VCaP (cell line): ENCODE data around the gene SNTA1.

ENCODE experiments used
- H3K27ac ChIP-seq: fragments of 450-650 bp; 2 replicates; pipeline ENCODE4 v1.5.1; 2017
- TF ChIP-seq, protein P1 (sequence below): fragments of 450-650 bp; conservative IDR thresholded peaks from 2 replicates; pipeline ENCODE4 v1.5.1; 2017; ENCODE audit warnings: mild to moderate bottlenecking, moderate library complexity

Gene SNTA1

DNA sequence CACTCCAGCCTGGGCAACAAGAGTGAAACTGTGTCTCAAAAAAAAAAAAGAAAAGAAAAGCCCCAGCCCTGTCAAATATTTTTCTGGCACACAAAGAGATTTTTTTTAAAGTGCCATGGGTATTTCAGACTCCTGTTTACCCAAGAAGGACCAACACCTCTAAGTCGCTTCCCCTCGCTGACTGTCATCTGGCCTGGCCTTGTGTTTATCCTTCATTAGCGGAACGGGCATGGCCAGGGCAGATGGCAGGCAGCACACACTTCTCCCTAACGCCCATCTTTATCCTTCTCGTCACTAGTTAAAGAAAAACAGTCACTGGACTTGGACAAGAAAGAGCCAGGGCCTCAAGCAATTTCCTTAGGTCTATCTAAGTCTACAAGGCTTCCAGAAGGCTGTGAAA is 39.0 kb upstream of the SNTA1 start:
- TF ChIP-seq, protein P1, sequence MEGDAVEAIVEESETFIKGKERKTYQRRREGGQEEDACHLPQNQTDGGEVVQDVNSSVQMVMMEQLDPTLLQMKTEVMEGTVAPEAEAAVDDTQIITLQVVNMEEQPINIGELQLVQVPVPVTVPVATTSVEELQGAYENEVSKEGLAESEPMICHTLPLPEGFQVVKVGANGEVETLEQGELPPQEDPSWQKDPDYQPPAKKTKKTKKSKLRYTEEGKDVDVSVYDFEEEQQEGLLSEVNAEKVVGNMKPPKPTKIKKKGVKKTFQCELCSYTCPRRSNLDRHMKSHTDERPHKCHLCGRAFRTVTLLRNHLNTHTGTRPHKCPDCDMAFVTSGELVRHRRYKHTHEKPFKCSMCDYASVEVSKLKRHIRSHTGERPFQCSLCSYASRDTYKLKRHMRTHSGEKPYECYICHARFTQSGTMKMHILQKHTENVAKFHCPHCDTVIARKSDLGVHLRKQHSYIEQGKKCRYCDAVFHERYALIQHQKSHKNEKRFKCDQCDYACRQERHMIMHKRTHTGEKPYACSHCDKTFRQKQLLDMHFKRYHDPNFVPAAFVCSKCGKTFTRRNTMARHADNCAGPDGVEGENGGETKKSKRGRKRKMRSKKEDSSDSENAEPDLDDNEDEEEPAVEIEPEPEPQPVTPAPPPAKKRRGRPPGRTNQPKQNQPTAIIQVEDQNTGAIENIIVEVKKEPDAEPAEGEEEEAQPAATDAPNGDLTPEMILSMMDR: no peak

DNA sequence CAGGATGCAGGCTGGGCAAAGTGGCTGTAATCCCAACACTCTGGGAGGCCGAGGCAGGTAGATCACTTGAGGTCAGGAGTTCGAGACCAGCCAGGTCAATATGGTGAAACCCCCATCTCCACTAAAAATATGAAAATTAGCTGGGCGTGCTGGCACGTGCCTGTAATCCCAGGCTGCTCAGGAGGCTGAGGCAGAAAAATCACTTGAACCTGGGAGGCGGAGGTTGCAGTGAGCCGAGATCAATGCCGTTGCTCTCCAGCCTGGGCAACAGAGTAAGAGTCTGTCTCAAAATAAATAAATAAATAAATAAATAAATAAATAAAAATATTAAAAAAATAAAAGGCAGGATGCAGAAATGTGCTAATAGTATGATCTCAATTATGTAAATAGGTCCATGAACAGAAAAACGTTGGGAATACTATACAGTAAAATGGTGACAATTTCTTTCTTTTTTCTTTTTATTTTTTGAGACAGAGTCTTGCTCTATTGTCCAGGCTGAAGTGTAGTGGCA is 37.9 kb upstream of the SNTA1 start:
- TF ChIP-seq, protein P1: no peak
- no peak overlapping the region for H3K27ac ChIP-seq

More for the DNA sequence above, 39.0 kb upstream of the SNTA1 start:
- H3K27ac ChIP-seq: no peak overlapping the region

GRCh38 chr20:33480048-33480447 is 36.5 kb upstream of the SNTA1 start:
- TF ChIP-seq, protein P1: no peak

DNA sequence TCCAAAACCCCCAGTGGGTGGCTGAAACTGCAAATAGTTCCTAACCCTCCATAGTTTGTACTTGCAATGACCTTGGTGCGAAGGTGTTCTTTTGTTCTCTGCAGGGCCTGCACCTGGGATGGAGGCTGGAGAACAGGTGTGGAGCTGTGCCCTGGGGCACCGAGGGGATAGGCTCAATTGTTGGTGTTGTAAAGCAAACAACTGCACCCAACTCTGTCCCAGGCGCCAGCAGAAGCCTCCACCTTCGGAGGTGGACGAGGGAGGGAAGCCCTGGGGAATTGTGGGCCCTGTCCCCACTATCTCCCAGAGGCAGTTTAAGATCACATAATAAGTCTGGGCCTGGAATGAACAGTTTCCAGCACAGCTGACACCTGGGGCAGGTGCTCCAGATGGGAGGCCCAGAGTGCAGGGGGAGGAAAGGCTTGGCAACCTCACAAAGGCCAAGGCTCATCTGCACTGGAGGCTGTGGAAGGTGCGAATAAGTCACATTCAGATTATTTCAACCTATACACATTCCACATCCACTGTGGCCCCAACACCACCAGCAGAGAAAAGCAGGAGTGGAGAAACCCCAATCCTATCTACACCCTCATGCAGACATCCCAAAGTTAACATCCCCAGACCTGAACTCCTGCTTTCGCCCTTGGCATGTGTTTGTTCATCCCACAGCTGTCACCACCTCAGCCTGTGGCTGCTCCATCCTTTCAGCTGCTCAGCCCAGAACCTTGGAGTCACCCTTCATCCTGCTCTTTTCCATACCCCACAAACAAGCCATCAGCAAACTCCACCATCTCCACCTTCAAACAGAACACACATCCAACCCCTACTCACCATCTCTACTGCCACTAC is 34.0 kb upstream of the SNTA1 start:
- TF ChIP-seq, protein P1: no peak
- no peak overlapping the region for H3K27ac ChIP-seq

More at GRCh38 chr20:33480048-33480447, 36.5 kb upstream of the SNTA1 start:
- H3K27ac ChIP-seq: no peak overlapping the region

DNA sequence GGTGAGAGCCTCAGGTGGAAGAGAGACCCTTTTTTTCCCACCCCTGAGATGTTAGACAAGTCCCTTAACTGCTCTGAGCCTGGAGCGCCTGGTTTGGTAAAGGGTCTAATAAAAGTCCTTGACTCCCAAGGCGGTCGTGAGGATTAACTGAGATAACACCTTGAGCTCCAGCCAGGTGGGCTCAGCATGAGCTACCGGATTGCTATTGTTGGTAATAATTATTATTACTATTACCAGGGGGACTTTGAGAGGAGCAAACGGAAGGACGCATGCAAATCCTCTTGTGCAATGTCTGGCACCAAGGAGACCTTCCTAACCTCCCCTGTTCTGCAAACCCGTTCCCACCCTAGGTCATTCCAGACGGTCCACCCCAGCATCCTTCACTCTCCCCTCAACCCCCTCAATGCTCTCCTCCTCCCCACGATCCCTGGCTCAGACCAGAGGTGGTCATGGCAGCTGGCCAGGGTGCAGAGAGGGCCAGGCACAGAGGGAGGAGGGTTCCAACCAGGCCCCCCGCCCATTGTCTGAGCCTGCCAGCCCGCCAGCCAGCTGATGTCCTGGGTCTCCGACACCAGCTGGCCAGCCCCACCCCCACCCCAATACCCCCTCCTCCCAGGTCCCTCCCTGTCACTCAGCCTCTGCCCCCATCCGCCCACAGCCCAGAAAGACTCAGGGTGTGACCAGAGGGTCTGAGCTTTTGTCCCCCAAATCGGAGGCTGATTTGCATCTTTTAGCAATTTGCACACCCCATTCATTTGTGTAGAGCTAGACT is 32.0 kb upstream of the SNTA1 start:
- no peak overlapping the region for H3K27ac ChIP-seq

GRCh38 chr20:33474963-33475362 is 31.4 kb upstream of the SNTA1 start:
- no peak overlapping the region for H3K27ac ChIP-seq
- TF ChIP-seq, protein P1: no peak

More for the DNA sequence above, 32.0 kb upstream of the SNTA1 start:
- TF ChIP-seq, protein P1: no peak

GRCh38 chr20:33474097-33474873 is 30.7 kb upstream of the SNTA1 start:
- H3K27ac ChIP-seq: no peak overlapping the region
- TF ChIP-seq, protein P1: no peak
